ENCODE data around the gene BRK1.
A peak's percentile ranks its signal among the peaks of the same experiment; 100 is the strongest.
"Not testable (repeated sequence)": the region's sequence is repeated elsewhere in the genome, so short reads cannot be mapped to it uniquely, and the experiment has no call there.

BRK1 gene

GRCh38 chr3:10149226-10149625 lies 33.8 kb downstream of the BRK1 start:
- no peak for DNase-seq

GRCh38 chr3:10150987-10151386 lies 35.5 kb downstream of the BRK1 start:
- no peak for DNase-seq

DNA sequence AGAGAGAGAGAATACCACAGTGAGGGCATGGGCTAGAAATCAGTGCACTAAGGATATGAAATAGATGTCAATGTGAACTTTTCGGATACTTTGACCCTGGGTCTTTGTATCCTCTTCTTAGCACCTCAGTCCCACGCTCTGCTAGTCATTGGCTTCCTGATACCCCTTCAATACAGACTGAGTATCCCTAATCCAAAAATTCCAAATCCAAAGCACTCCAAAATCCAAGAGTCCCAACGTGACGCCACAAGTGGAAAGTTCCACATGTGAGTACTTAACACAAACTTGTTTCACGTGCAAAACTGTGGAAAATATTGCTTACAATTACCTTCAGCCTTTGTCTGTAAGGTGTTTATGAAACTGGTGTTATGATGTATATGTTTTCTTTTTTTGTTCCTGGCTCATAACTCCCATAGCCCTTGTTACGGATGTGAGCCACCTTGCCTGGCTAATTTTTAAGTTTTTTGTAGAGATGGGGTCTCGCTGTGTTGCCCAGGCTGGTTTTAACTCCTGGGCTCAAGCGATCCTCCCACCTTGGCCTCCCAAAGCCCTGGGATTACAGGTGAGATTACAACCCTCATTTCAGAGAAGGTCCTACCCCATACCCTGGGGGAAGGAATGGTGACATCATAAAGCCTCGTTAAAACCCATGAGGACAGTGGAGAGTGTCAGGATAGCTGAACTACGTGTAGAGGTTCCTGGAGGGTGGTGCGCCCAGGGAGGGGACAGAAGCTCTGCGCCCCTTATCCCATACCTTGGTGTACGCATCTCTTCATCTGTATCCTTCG lies 39.1 kb downstream of the BRK1 start:
- no peak for DNase-seq

- DNase-seq = no peak
Measured at GRCh38 chr3:10155123-10155472, 39.6 kb downstream of the BRK1 start.

- DNase-seq = no peak
Measured at GRCh38 chr3:10155658-10156057, 40.2 kb downstream of the BRK1 start.

DNA sequence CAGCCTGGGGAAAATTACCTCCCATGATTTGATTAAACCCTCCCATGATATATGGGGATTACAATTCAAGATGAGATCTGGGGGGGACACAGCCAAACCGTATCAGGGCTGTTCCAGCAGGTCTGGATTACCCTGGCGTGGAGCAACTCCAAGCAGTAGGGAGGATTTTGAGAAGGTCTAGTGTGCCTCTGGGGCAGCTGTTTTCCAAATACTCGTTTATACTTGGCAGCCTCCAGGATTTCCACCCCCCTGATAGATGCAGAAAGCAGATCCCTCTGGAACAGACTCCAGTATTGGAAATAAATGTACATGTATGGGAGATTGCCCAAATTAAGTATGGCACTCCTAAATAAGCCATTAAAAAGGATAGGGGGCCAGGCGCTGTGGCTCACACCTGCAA lies 41.6 kb downstream of the BRK1 start:
- DNase-seq = no peak

DNA sequence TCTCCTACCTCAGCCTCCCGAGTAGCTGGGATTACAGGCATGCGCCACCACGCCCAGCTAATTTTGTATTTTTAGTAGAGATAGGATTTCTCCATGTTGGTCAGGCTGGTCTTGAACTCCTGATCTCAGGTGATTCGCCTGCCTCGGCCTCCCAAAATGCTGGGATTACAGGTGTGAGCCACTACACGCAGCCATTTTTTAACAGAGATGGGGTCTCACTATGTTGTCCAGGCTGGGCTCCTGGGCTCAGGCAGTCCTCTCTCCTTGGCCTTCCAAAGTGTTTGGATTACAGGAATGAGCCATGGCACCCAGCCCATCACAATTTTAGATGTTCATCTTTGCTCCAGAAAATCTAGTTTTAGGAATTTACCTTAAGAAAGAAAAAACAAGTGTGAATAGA lies 43.1 kb downstream of the BRK1 start:
- DNase-seq = not testable (repeated sequence)

- DNase-seq = no peak
Measured at GRCh38 chr3:10160346-10160745, 44.9 kb downstream of the BRK1 start.

DNA sequence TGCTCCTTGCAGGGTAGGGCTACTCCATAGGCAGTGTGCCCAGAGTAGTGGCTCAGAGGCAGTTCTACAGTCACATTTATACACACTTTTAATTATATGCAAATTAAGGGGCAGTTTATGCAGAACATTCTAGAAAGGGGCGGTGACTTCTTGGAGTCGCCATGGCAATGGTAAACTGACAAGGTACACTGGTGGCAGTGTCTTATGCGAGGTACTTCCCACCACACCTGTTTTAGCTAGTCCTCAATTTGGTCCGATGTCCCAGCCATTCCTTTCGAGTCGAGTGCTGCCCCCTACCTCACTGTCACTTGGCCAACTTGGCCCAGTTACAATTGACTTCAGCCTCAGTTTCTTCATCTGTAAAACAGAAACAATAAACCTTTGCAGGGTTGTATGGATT lies 45.5 kb downstream of the BRK1 start:
- DNase-seq = no peak

GRCh38 chr3:10162185-10162584 lies 46.7 kb downstream of the BRK1 start:
- no peak for DNase-seq

DNA sequence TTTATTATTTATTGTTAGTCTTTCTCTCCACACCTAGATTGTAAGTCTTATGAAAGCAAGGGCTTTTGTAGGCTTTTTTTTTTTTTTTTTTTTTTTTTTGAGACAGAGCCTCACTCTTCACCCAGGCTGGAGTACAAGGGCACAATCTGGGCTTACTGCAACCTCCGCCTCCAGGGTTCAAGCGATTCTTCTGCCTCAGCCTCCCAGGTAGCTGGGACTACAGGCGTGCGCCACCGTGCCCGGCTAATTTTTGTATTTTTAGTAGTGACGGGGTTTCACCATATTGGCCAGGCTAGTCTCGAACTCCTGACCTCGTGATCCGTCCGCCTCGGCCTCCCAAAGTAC lies 48.7 kb downstream of the BRK1 start:
- not testable (repeated sequence) for DNase-seq

GRCh38 chr3:10164546-10165393 lies 49.3 kb downstream of the BRK1 start, which contains the start of gene IRAK2:
Gene IRAK2, plus strand, starts transcription at chr3:10164919. Its CDS starts 36 bp downstream, at chr3:10164955.
- DNase-seq = peak; percentile 12 to 43 (median 28)

DNA sequence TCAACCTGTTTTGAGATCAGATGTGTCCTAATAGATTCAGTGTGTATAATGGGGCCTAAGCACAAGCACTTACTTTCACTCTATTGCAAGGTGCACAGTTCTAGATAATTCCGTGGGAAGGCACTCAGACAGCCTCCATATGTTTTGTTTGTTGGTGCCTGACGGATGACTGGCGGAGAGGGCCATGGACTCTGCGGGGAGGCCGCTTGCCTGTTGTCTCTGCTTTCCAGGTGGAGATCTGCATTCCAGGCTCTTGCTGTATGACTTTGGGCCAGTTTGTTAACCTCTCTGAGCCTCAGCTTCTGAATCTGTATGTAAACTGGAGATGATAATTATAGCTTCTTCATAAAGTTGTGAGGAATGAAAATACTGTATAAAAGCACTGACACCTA lies 50.7 kb downstream of the BRK1 start:
- DNase-seq = no peak

DNA sequence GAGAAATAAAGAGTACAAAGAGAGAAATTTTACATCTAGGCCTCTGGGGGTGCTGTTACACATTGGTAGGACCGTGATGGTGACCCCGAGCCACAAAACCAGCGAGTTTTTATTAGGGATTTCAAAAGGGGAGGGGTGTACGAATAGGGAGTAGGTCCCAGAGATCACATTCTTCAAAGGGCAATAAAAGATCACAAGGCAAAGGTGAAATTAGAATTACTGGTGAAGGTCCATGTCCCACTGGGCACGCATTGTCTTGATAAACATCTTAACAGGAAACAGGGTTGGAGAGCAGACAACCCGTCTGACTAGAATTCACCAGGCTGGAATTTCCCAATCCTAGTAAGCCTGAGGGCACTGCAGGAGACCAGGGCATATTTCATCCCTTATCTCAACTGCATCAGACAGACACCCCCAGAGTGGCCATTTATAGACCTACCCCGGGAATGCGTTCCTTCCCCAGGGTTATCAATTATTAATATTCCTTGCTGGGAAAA lies 53.6 kb downstream of the BRK1 start:
- no peak for DNase-seq

DNA sequence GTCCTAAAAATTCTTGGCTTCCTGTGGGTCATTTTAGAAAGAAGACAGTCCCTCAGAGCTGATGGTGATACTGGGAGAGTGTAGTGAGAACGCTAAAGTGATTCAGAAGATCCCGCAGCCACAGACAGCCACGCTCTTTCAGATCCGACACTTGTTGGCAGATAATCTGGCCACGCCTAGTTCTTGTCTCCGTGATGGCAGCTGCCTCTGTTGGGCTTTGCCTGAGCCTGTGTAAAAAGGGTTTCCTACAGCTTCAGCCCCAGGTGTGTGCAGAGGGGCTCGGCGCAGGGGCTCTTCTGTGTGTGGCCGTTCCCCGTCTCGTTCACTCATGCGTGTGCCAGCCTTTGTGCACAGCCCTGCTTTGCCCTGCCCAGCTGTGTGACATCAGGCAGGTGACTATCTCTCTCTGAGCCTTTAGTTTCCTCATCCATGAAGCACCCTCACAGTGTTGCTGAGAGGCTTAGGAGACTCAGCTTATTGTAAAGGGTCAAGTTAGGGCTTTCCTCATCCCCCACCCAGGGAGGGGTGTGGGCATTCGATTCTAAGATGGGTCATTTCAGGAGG lies 55.5 kb downstream of the BRK1 start:
- no peak for DNase-seq

- no peak for DNase-seq
Measured at GRCh38 chr3:10173095-10173925, 57.8 kb downstream of the BRK1 start.

DNA sequence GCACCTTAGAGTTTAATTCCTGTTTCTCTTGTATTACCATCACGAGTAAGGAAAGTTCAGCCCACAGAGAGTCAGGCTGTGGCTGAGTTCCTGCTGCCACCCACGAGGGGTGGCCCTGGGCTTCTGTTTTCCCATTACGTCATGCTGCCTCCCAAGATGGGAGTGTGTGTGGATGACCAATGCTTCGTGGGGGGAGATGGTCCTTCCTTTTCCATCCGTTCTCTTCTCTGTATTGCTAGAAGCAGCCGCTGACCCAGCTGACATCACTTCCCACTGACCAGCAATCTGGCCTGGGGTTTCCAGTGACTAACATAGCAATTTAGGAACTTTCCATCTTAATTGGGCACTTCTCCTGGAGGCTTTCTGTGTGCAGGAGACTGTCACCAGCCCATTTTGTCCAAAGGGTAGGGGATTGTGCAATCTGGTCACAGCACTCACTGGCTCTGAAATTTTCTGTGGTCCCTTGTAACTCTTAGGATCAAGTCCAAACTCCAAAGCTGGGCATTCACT lies 58.5 kb downstream of the BRK1 start:
- DNase-seq = no peak

GRCh38 chr3:10175334-10175733 lies 59.9 kb downstream of the BRK1 start:
- DNase-seq = not testable (repeated sequence)

DNA sequence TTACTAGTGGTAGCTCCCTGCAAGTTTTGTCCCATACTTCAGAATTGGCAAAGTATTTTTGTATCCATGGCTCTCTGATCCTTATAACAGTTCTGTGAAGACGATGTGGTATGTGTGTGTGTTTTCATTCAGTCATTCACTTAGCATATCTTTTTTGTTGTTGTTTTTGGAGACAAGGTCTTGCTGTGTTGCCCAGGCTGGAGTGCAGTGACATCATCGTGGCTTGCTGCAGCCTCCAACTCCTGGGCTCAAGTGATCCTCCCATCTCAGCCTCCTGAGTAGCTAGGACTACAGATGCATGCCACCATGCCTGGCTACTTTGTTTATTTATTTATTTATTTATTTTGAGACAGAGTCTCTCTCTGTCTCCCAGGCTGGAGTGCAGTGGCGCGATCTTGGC lies 60.7 kb downstream of the BRK1 start:
- DNase-seq = not testable (repeated sequence)
